DOHH2 (cell line): Measurements from ENCODE around the gene TAF5.

ENCODE experiments used
- CTCF ChIP-seq: fragments of 200-600 bp; sonication (generic); IDR thresholded peaks from one replicate; pipeline ENCODE4 v1.5.1; 2014; ENCODE audit warnings: antibody characterized with exemption, mild to moderate bottlenecking, low read depth, low read length; ENCODE audit not compliant: poor library complexity, severe bottlenecking
- EZH2phosphoT487 ChIP-seq: fragments of 200-600 bp; sonication (generic); IDR thresholded peaks from 2 replicates; pipeline ENCODE4 v1.6.1; 2017; ENCODE audit warnings: borderline replicate concordance, mild to moderate bottlenecking, antibody characterized with exemption, low read length, moderate library complexity, mixed read lengths

- TF ChIP-seq CTCF (no peak), EZH2phosphoT487 (no peak)
These were observed 49.8 kb downstream of the TAF5 start for GRCh38 chr10:103417601-103418000.
